ENCODE data around the gene TRIM47.

Gene TRIM47

GRCh38 chr17:75846692-75847613 lies 31.4 kb downstream of the TRIM47 start:
- Histone ChIP-seq H4K20me1 (ENCODE audit: insufficient read depth, low read length) (no peaks in the 10 kb centered on the region), H3K9me3 (ENCODE audit: low read length) (no peaks in the 10 kb centered on the region), H3K27ac (ENCODE audit: low read depth, low read length, poor library complexity, severe bottlenecking) (no peak overlapping the region), H3K27me3 (ENCODE audit: insufficient read depth, low read length) (no peaks in the 10 kb centered on the region), H3K9ac (ENCODE audit: low read length) (no peak overlapping the region), H3K9me2 (ENCODE audit: low read depth, low read length) (no peaks in the 10 kb centered on the region), H3K4me1 (ENCODE audit: insufficient read depth, low read length, severe bottlenecking) (peaks cover 6% of the 10 kb centered on the region), H3F3A (ENCODE audit: insufficient read depth, low read length) (no peaks in the 10 kb centered on the region), H3K4me3 (ENCODE audit: low read depth, low read length, poor library complexity, severe bottlenecking) (no peak overlapping the region), H3K4me2 (ENCODE audit: low read length) (no peak overlapping the region), H3K79me2 (ENCODE audit: insufficient read depth, low read length) (no peaks in the 10 kb centered on the region), H2AFZ (ENCODE audit: low read length) (no peak overlapping the region), H3K36me3 (ENCODE audit: insufficient read depth, low read length) (peaks cover 53% of the 10 kb centered on the region; the same call in 1 of the 2 replicates)
- TF ChIP-seq CTCF (IDR thresholded peaks at IDR 0.05; ENCODE audit: low read length) (no peak), EZH2 (IDR thresholded peaks at IDR 0.05; ENCODE audit: borderline replicate concordance, low read length) (no peak)

- Histone ChIP-seq H3F3A (ENCODE audit: insufficient read depth, low read length) (no peaks in the 10 kb centered on the region), H3K4me2 (ENCODE audit: low read length) (no peak overlapping the region), H3K27me3 (ENCODE audit: insufficient read depth, low read length) (no peaks in the 10 kb centered on the region), H3K4me1 (ENCODE audit: insufficient read depth, low read length, severe bottlenecking) (peaks cover 6% of the 10 kb centered on the region), H4K20me1 (ENCODE audit: insufficient read depth, low read length) (no peaks in the 10 kb centered on the region), H3K9me3 (ENCODE audit: low read length) (no peaks in the 10 kb centered on the region), H2AFZ (ENCODE audit: low read length) (no peak overlapping the region), H3K9me2 (ENCODE audit: low read depth, low read length) (no peaks in the 10 kb centered on the region), H3K36me3 (ENCODE audit: insufficient read depth, low read length) (peaks cover 48% of the 10 kb centered on the region; the same call in 1 of the 2 replicates), H3K27ac (ENCODE audit: low read depth, low read length, poor library complexity, severe bottlenecking) (no peak overlapping the region), H3K79me2 (ENCODE audit: insufficient read depth, low read length) (no peaks in the 10 kb centered on the region), H3K9ac (ENCODE audit: low read length) (no peak overlapping the region), H3K4me3 (ENCODE audit: low read depth, low read length, poor library complexity, severe bottlenecking) (no peak overlapping the region)
- no peak for TF ChIP-seq EZH2 (IDR thresholded peaks at IDR 0.05; ENCODE audit: borderline replicate concordance, low read length)
- no peak for TF ChIP-seq CTCF (IDR thresholded peaks at IDR 0.05; ENCODE audit: low read length)
Measured at GRCh38 chr17:75845933-75846691, 32.3 kb downstream of the TRIM47 start.

GRCh38 chr17:75845058-75845711 lies 33.2 kb downstream of the TRIM47 start:
- H2AFZ ChIP-seq (ENCODE audit: low read length): no peak overlapping the region
- H3K79me2 ChIP-seq (ENCODE audit: insufficient read depth, low read length): no peaks in the 10 kb centered on the region
- H3K9me3 ChIP-seq (ENCODE audit: low read length): no peaks in the 10 kb centered on the region
- peaks cover 40% of the 10 kb centered on the region; the same call in 1 of the 2 replicates for H3K36me3 ChIP-seq (ENCODE audit: insufficient read depth, low read length)
- no peak overlapping the region for H3K4me2 ChIP-seq (ENCODE audit: low read length)
- H3K9ac ChIP-seq (ENCODE audit: low read length): no peak overlapping the region
- H3F3A ChIP-seq (ENCODE audit: insufficient read depth, low read length): no peaks in the 10 kb centered on the region
- H3K4me3 ChIP-seq (ENCODE audit: low read depth, low read length, poor library complexity, severe bottlenecking): no peak overlapping the region
- no peaks in the 10 kb centered on the region for H3K9me2 ChIP-seq (ENCODE audit: low read depth, low read length)
- H3K4me1 ChIP-seq (ENCODE audit: insufficient read depth, low read length, severe bottlenecking): peaks cover 6% of the 10 kb centered on the region
- H4K20me1 ChIP-seq (ENCODE audit: insufficient read depth, low read length): no peaks in the 10 kb centered on the region
- TF ChIP-seq EZH2 (IDR thresholded peaks at IDR 0.05; ENCODE audit: borderline replicate concordance, low read length) (no peak), CTCF (IDR thresholded peaks at IDR 0.05; ENCODE audit: low read length) (peak; percentile 54)
- no peaks in the 10 kb centered on the region; the same call in 1 of the 2 replicates for H3K27me3 ChIP-seq (ENCODE audit: insufficient read depth, low read length)
- H3K27ac ChIP-seq (ENCODE audit: low read depth, low read length, poor library complexity, severe bottlenecking): no peak overlapping the region
